ENCODE measurements around the gene SLC25A43. TPM values are rescaled to one million over a fixed set of nuclear protein-coding genes. Genes with fewer than 3 reads are reported as not detected.
A peak's percentile ranks its signal among the peaks of the same experiment; 100 is the strongest.
"Not testable (repeated sequence)": the region's sequence is repeated elsewhere in the genome, so short reads cannot be mapped to it uniquely, and the experiment has no call there.

The SLC25A43 gene
- total RNA-seq, 1 donor from 2014 or later, result 19.7 TPM

- no peak for DNase-seq (ENCODE audit: low spot score)
These were observed 8.5 kb downstream of the SLC25A43 start for GRCh38 chrX:119407681-119408080.

- DNase-seq (ENCODE audit: low spot score), result peak; percentile 49
These were observed 11.1 kb downstream of the SLC25A43 start for GRCh38 chrX:119410027-119410819.

GRCh38 chrX:119410854-119411253, 11.7 kb downstream of the SLC25A43 start:
- DNase-seq (ENCODE audit: low spot score), result no peak

GRCh38 chrX:119411959-119412358, 12.8 kb downstream of the SLC25A43 start:
- DNase-seq (ENCODE audit: low spot score), result no peak

- DNase-seq (ENCODE audit: low spot score), result no peak
These were observed 18.2 kb downstream of the SLC25A43 start for GRCh38 chrX:119417376-119417775.

GRCh38 chrX:119417842-119418241, 18.7 kb downstream of the SLC25A43 start:
- no peak for DNase-seq (ENCODE audit: low spot score)

GRCh38 chrX:119419146-119419545, 20.0 kb downstream of the SLC25A43 start:
- no peak for DNase-seq (ENCODE audit: low spot score)

- no peak for DNase-seq (ENCODE audit: low spot score)
These were observed 20.8 kb downstream of the SLC25A43 start for GRCh38 chrX:119419898-119420297.

GRCh38 chrX:119421016-119421705, 22.0 kb downstream of the SLC25A43 start:
- no peak for DNase-seq (ENCODE audit: low spot score)

GRCh38 chrX:119423631-119424030, 24.5 kb downstream of the SLC25A43 start:
- no peak for DNase-seq (ENCODE audit: low spot score)

- no peak for DNase-seq (ENCODE audit: low spot score)
These were observed 25.9 kb downstream of the SLC25A43 start for GRCh38 chrX:119424999-119425398.

- no peak for DNase-seq (ENCODE audit: low spot score)
These were observed 28.1 kb downstream of the SLC25A43 start for GRCh38 chrX:119427024-119427794.

- no peak for DNase-seq (ENCODE audit: low spot score)
These were observed 28.7 kb downstream of the SLC25A43 start for GRCh38 chrX:119427795-119428185.

- DNase-seq (ENCODE audit: low spot score), result no peak
These were observed 30.3 kb downstream of the SLC25A43 start for GRCh38 chrX:119429471-119429870.

- not testable (repeated sequence) for DNase-seq (ENCODE audit: low spot score)
These were observed 42.2 kb downstream of the SLC25A43 start for GRCh38 chrX:119441295-119441694.

- DNase-seq (ENCODE audit: low spot score), result no peak
These were observed 43.1 kb downstream of the SLC25A43 start for GRCh38 chrX:119442286-119442685.

GRCh38 chrX:119453202-119453601, 54.1 kb downstream of the SLC25A43 start:
- no peak for DNase-seq (ENCODE audit: low spot score)

GRCh38 chrX:119455264-119455663, 56.1 kb downstream of the SLC25A43 start:
- DNase-seq (ENCODE audit: low spot score), result no peak

GRCh38 chrX:119459181-119459580, 60.0 kb downstream of the SLC25A43 start:
- no peak for DNase-seq (ENCODE audit: low spot score)

- DNase-seq (ENCODE audit: low spot score), result no peak
These were observed 66.4 kb downstream of the SLC25A43 start for GRCh38 chrX:119465555-119465954.

- DNase-seq (ENCODE audit: low spot score), result no peak
These were observed 67.8 kb downstream of the SLC25A43 start for GRCh38 chrX:119466970-119467369.

GRCh38 chrX:119467433-119467832, 68.3 kb downstream of the SLC25A43 start:
- DNase-seq (ENCODE audit: low spot score), result no peak

Data from ureter (tissue), 1 donor.